Measurements from ENCODE around the gene MORN1.
A peak's percentile ranks its signal among the peaks of the same experiment; 100 is the strongest.
"Not testable (repeated sequence)": the region's sequence is repeated elsewhere in the genome, so short reads cannot be mapped to it uniquely, and the experiment has no call there.

MORN1 gene

GRCh38 chr1:2296614-2297013 is 94.7 kb downstream of the MORN1 start:
- TF ChIP-seq POU2F2 (IDR thresholded peaks at IDR 0.05; ENCODE audit: low read depth, low read length) (no peak), POLR2AphosphoS5 (IDR thresholded peaks at IDR 0.05; ENCODE audit: low read depth, low read length) (no peak), TAF1 (IDR thresholded peaks at IDR 0.05; ENCODE audit: low read depth, low read length) (no peak), SPI1 (IDR thresholded peaks at IDR 0.05; ENCODE audit: low read depth, low read length) (no peak), POLR2A (IDR thresholded peaks at IDR 0.05; ENCODE audit: low read depth, low read length) (no peak), PAX5 (IDR thresholded peaks at IDR 0.05; ENCODE audit: insufficient read depth, low read length, severe bottlenecking) (no peak)
- no peak for FAIRE-seq
- no peak for DNase-seq (ENCODE audit: insufficient read length, low spot score)

- DNase-seq (ENCODE audit: insufficient read length, low spot score); FAIRE-seq: not testable (repeated sequence)
These were observed 95.1 kb downstream of the MORN1 start for GRCh38 chr1:2296211-2296610.

- TF ChIP-seq POLR2A (IDR thresholded peaks at IDR 0.05; ENCODE audit: low read depth, low read length) (no peak), SPI1 (IDR thresholded peaks at IDR 0.05; ENCODE audit: low read depth, low read length) (no peak), TAF1 (IDR thresholded peaks at IDR 0.05; ENCODE audit: low read depth, low read length) (no peak), PAX5 (IDR thresholded peaks at IDR 0.05; ENCODE audit: insufficient read depth, low read length, severe bottlenecking) (no peak), POLR2AphosphoS5 (IDR thresholded peaks at IDR 0.05; ENCODE audit: low read depth, low read length) (no peak), POU2F2 (IDR thresholded peaks at IDR 0.05; ENCODE audit: low read depth, low read length) (no peak)
- no peak for FAIRE-seq
These were observed 95.8 kb downstream of the MORN1 start for GRCh38 chr1:2295526-2295925.

DNA sequence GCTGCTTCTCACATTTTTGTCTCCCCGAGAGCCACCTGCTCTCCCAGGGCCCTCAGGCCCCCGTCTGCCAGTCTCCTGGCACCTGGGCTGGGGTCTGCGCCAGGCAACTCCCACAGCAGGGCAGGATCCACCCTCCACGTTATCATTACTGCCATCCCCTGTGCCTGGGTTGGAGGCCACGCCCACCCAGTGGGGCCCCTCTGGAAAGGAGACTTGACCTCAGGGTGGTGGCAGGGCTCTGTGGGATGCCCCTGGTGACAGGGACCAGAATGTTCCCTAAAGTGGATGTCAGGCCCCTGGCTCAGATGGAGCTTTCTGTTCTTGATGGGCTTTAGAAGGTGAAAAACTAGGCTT is 96.7 kb downstream of the MORN1 start:
- FAIRE-seq (no peak), DNase-seq (ENCODE audit: insufficient read length, low spot score) (no peak)
- TF ChIP-seq TAF1 (IDR thresholded peaks at IDR 0.05; ENCODE audit: low read depth, low read length), result no peak
- no peak for TF ChIP-seq POLR2AphosphoS5 (IDR thresholded peaks at IDR 0.05; ENCODE audit: low read depth, low read length)
- no peak for TF ChIP-seq POU2F2 (IDR thresholded peaks at IDR 0.05; ENCODE audit: low read depth, low read length)
- TF ChIP-seq PAX5 (IDR thresholded peaks at IDR 0.05; ENCODE audit: insufficient read depth, low read length, severe bottlenecking), result no peak
- TF ChIP-seq POLR2A (IDR thresholded peaks at IDR 0.05; ENCODE audit: low read depth, low read length), result no peak
- no peak for TF ChIP-seq SPI1 (IDR thresholded peaks at IDR 0.05; ENCODE audit: low read depth, low read length)

More at GRCh38 chr1:2295526-2295925, 95.8 kb downstream of the MORN1 start:
- no peak for DNase-seq (ENCODE audit: insufficient read length, low spot score)

- TF ChIP-seq POLR2A (IDR thresholded peaks at IDR 0.05; ENCODE audit: low read depth, low read length) (no peak), PAX5 (IDR thresholded peaks at IDR 0.05; ENCODE audit: insufficient read depth, low read length, severe bottlenecking) (no peak)
- FAIRE-seq (no peak), DNase-seq (ENCODE audit: insufficient read length, low spot score) (no peak)
These were observed 97.2 kb downstream of the MORN1 start for GRCh38 chr1:2294033-2294724.

- TF ChIP-seq SPI1 (IDR thresholded peaks at IDR 0.05; ENCODE audit: low read depth, low read length), result no peak
- TF ChIP-seq POU2F2 (IDR thresholded peaks at IDR 0.05; ENCODE audit: low read depth, low read length), result no peak
- no peak for TF ChIP-seq PAX5 (IDR thresholded peaks at IDR 0.05; ENCODE audit: insufficient read depth, low read length, severe bottlenecking)
- TF ChIP-seq TAF1 (IDR thresholded peaks at IDR 0.05; ENCODE audit: low read depth, low read length), result no peak
- TF ChIP-seq POLR2A (IDR thresholded peaks at IDR 0.05; ENCODE audit: low read depth, low read length), result no peak
- no peak for TF ChIP-seq POLR2AphosphoS5 (IDR thresholded peaks at IDR 0.05; ENCODE audit: low read depth, low read length)
- no peak for FAIRE-seq
- DNase-seq (ENCODE audit: insufficient read length, low spot score), result no peak
These were observed 98.5 kb downstream of the MORN1 start for GRCh38 chr1:2292725-2293450.

DNA sequence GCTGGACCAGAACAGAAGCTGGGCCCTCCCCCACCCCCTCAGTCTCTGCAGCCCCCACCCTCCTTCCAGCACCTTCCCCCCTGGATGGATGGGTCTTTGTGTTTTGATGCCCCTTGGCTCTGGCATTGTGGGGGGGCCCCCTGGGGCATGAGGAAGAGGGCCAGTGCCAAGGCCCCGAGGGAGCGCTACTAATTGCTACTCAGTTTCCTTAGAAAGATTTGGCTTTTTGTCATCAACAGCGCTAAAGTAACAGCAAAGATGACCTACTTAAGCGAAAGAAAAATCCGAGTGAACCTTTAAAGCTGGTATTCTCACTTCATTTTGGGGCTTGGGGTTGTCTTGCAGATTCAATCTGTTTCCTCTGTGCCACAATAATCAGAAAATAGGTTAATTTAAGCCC is 99.8 kb downstream of the MORN1 start:
- no peak for TF ChIP-seq POU2F2 (IDR thresholded peaks at IDR 0.05; ENCODE audit: low read depth, low read length)
- TF ChIP-seq POLR2A (IDR thresholded peaks at IDR 0.05; ENCODE audit: low read depth, low read length), result no peak
- TF ChIP-seq PAX5 (IDR thresholded peaks at IDR 0.05; ENCODE audit: insufficient read depth, low read length, severe bottlenecking), result no peak
- TF ChIP-seq SPI1 (IDR thresholded peaks at IDR 0.05; ENCODE audit: low read depth, low read length), result no peak
- DNase-seq (ENCODE audit: insufficient read length, low spot score) (no peak), FAIRE-seq (peak; percentile 38)

- no peak for DNase-seq (ENCODE audit: insufficient read length, low spot score)
- peak; percentile 85 for FAIRE-seq
- TF ChIP-seq POU2F2 (IDR thresholded peaks at IDR 0.05; ENCODE audit: low read depth, low read length) (no peak; the same call in 1 of the 2 replicates), SPI1 (IDR thresholded peaks at IDR 0.05; ENCODE audit: low read depth, low read length) (peak; percentile 91)
These were observed 100.5 kb downstream of the MORN1 start for GRCh38 chr1:2290595-2291510.

DNA sequence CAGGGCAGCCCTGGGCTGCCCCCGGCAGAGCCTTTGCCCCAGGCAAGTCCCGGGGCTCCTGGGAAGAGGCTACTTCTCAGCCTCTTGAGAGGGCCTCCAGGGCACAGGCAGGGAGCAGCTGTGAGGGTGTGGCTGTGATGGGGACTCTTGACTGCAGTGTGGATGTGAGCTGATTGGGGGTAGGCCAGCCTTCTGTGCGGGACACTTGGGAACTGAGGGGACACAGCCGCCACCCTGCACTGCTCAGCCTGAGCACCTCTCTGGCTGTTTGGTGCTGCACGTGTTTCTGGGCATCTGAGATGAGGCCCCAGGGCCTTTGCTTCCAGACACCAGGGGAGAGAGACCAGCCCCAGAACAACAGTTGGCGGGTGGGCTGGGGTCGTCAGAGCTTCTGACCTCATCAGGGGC is 101.2 kb downstream of the MORN1 start:
- FAIRE-seq (peak; percentile 23), DNase-seq (ENCODE audit: insufficient read length, low spot score) (no peak)
- TF ChIP-seq SPI1 (IDR thresholded peaks at IDR 0.05; ENCODE audit: low read depth, low read length) (no peak), POLR2AphosphoS5 (IDR thresholded peaks at IDR 0.05; ENCODE audit: low read depth, low read length) (no peak), PAX5 (IDR thresholded peaks at IDR 0.05; ENCODE audit: insufficient read depth, low read length, severe bottlenecking) (no peak), POLR2A (IDR thresholded peaks at IDR 0.05; ENCODE audit: low read depth, low read length) (no peak), TAF1 (IDR thresholded peaks at IDR 0.05; ENCODE audit: low read depth, low read length) (no peak), POU2F2 (IDR thresholded peaks at IDR 0.05; ENCODE audit: low read depth, low read length) (no peak)

Measured in GM12891 (cell line).